ENCODE data around the gene KDM4C. TPM values are rescaled to one million over a fixed set of nuclear protein-coding genes. Genes with fewer than 3 reads are reported as not detected.
A peak's percentile ranks its signal among the peaks of the same experiment; 100 is the strongest.

KDM4C gene
- total RNA-seq, 2 experiments from 2014 or later: 60.1 to 61.3 TPM

- H3K9me3 Mint-ChIP-seq: no peaks in the 10 kb centered on the region
Measured at GRCh38 chr9:6895754-6896153, 138.0 kb downstream of the KDM4C start.

GRCh38 chr9:6896562-6896961, 138.8 kb downstream of the KDM4C start:
- peaks cover 5% of the 10 kb centered on the region for H3K4me1 ChIP-seq (ENCODE audit: insufficient read depth, low read length)
- no peak for TF ChIP-seq CTCF (IDR thresholded peaks at IDR 0.05)
- peaks cover 27% of the 10 kb centered on the region for H3K36me3 ChIP-seq (ENCODE audit: insufficient read depth, low read length)
- Mint-ChIP-seq H3K9me3 (no peaks in the 10 kb centered on the region), H3K27me3 (no peaks in the 10 kb centered on the region), H3K36me3 (ENCODE audit: low read depth) (peaks cover 51% of the 10 kb centered on the region), H3K4me3 (peak overlapping the region; percentile 20), H3K4me1 (ENCODE audit: low read depth) (peaks cover 69% of the 10 kb centered on the region), H3K27ac (no peak overlapping the region)
- DNase-seq: no peak
- H3K4me3 ChIP-seq (ENCODE audit: low read length): no peak overlapping the region
- ChIA-PET POLR2A (no interaction called here), CTCF (no interaction called here)
- no peaks in the 10 kb centered on the region for H3K27me3 ChIP-seq (ENCODE audit: control insufficient read depth in 1 of 2, insufficient read depth in 2 of 2, low read length in 2 of 2)
- no peak for ATAC-seq (ENCODE audit: poor library complexity)
- H3K9me3 ChIP-seq (ENCODE audit: control insufficient read depth in 1 of 2, insufficient read depth in 1 of 2, low read length in 2 of 2): no peaks in the 10 kb centered on the region
- intact Hi-C loops (cut with DNase I, micrococcal nuclease): no loop called here
- no peak overlapping the region for H3K27ac ChIP-seq (ENCODE audit: low read depth in 1 of 2, low read length in 2 of 2)

More at GRCh38 chr9:6895754-6896153, 138.0 kb downstream of the KDM4C start:
- H3K27ac ChIP-seq (ENCODE audit: low read depth in 1 of 2, low read length in 2 of 2): no peak overlapping the region
- Mint-ChIP-seq H3K4me1 (ENCODE audit: low read depth) (peaks cover 67% of the 10 kb centered on the region), H3K4me3 (no peak overlapping the region), H3K27ac (no peak overlapping the region), H3K36me3 (ENCODE audit: low read depth) (peaks cover 50% of the 10 kb centered on the region), H3K27me3 (no peaks in the 10 kb centered on the region)
- ATAC-seq (ENCODE audit: poor library complexity) (no peak), DNase-seq (no peak)
- H3K27me3 ChIP-seq (ENCODE audit: control insufficient read depth in 1 of 2, insufficient read depth in 2 of 2, low read length in 2 of 2): no peaks in the 10 kb centered on the region
- ChIA-PET POLR2A (no interaction called here), CTCF (no interaction called here)
- H3K9me3 ChIP-seq (ENCODE audit: control insufficient read depth in 1 of 2, insufficient read depth in 1 of 2, low read length in 2 of 2): no peaks in the 10 kb centered on the region
- intact Hi-C loops (cut with DNase I, micrococcal nuclease): no loop called here
- peaks cover 24% of the 10 kb centered on the region for H3K36me3 ChIP-seq (ENCODE audit: insufficient read depth, low read length)
- H3K4me3 ChIP-seq (ENCODE audit: low read length): no peak overlapping the region
- H3K4me1 ChIP-seq (ENCODE audit: insufficient read depth, low read length): peaks cover 5% of the 10 kb centered on the region
- no peak for TF ChIP-seq CTCF (IDR thresholded peaks at IDR 0.05)

- POLR2A ChIA-PET: no interaction called here
- Histone ChIP-seq H3K4me3 (ENCODE audit: low read length) (no peak overlapping the region), H3K36me3 (ENCODE audit: insufficient read depth, low read length) (peaks cover 31% of the 10 kb centered on the region), H3K9me3 (ENCODE audit: control insufficient read depth in 1 of 2, insufficient read depth in 1 of 2, low read length in 2 of 2) (no peaks in the 10 kb centered on the region), H3K4me1 (ENCODE audit: insufficient read depth, low read length) (peaks cover 5% of the 10 kb centered on the region), H3K27ac (ENCODE audit: low read depth in 1 of 2, low read length in 2 of 2) (no peak overlapping the region), H3K27me3 (ENCODE audit: control insufficient read depth in 1 of 2, insufficient read depth in 2 of 2, low read length in 2 of 2) (no peaks in the 10 kb centered on the region)
- Mint-ChIP-seq H3K4me3 (no peak overlapping the region), H3K4me1 (ENCODE audit: low read depth) (peaks cover 75% of the 10 kb centered on the region), H3K27ac (no peak overlapping the region), H3K9me3 (no peaks in the 10 kb centered on the region), H3K27me3 (no peaks in the 10 kb centered on the region), H3K36me3 (ENCODE audit: low read depth) (peaks cover 57% of the 10 kb centered on the region)
- DNase-seq (no peak), ATAC-seq (ENCODE audit: poor library complexity) (no peak)
- intact Hi-C loops (cut with DNase I, micrococcal nuclease): no loop called here
- no peak for TF ChIP-seq CTCF (IDR thresholded peaks at IDR 0.05)
- CTCF ChIA-PET: no interaction called here
Measured at GRCh38 chr9:6897207-6897822, 139.5 kb downstream of the KDM4C start.
